ENCODE measurements around the gene GSG1L. TPM values are rescaled to one million over a fixed set of nuclear protein-coding genes. Genes with fewer than 3 reads are reported as not detected.

Gene GSG1L
- total and polyA plus RNA-seq, 5 experiments from 2014 or later: not detected

DNA sequence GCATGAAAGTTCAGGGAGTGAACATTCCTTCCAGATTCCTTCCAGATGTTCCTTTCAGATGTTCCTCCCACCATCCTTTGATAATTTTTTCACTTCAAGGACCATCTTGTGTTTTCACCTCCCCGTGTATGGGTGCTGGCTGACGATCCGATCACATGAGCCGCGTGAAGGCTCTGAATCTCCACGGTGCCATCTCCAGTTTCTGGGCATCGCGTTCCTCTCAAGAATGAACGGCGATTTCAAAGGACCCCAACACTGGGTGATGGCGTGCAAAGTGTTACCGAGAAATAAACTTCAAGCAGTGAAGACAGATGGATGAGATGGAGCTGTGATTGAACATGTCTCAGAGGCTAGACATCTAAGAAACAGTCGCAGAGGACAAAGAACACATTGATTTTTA, 245.3 kb downstream of the GSG1L start:
- POLR2A ChIA-PET: no interaction called here
- no peaks in the 10 kb centered on the region for H3K4me1 Mint-ChIP-seq
- no peak for ATAC-seq
- no peaks in the 10 kb centered on the region for H3K36me3 Mint-ChIP-seq
- no peak for DNase-seq
- H3K9me3 Mint-ChIP-seq: no peaks in the 10 kb centered on the region
- H3K27ac Mint-ChIP-seq: no peak overlapping the region
- H3K4me3 Mint-ChIP-seq: no peak overlapping the region
- H3K27me3 Mint-ChIP-seq: peaks cover 11 to 49% (median 28%) of the 10 kb centered on the region in 5 donors

DNA sequence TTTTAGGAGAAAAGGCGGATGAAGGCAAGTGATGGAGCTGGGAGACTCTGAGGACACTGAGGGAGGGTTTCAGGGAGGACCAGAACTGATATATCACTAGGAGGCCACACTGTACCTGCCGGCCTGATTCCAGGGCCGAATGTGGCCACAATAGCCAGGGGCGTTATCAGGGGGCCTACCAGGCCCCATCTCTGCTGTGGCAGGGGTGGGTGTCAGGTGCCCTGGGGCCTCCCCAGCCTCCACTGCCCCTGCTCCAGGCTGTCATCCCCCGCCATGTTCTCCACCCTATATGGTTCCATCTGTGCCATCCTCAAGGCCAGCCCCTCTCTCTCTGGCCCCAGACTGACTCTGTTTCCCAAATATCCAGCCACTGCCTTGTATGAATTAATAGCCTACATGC, 246.5 kb downstream of the GSG1L start:
- Mint-ChIP-seq H3K36me3 (peaks cover 0 to 4% (median 0%) of the 10 kb centered on the region in 3 donors), H3K27ac (no peak overlapping the region), H3K9me3 (no peaks in the 10 kb centered on the region), H3K27me3 (peaks cover 11 to 56% (median 28%) of the 10 kb centered on the region in 5 donors), H3K4me3 (no peak overlapping the region), H3K4me1 (no peaks in the 10 kb centered on the region)
- DNase-seq (no peak), ATAC-seq (no peak)
- POLR2A ChIA-PET: no interaction called here

DNA sequence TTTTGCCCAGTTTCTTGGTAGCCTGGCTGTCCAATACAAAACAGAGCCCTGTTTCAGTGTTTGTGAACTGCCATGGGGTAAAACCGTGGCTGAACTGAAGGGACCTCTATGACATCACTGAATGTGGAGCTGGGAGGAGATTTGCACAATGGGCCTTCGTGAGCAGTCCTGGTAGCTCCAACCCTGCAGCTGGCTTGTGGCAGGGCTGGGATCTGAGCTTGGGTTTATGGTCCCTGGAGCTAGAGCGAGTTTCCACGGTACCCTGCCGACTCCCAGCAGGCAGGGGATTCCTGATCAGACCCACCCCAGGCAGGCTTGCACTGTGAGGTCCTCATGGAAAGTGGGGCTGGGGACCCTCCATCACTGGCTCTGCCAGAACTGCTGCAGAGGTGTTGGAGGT, 247.0 kb downstream of the GSG1L start:
- Mint-ChIP-seq H3K9me3 (no peaks in the 10 kb centered on the region), H3K27ac (no peak overlapping the region), H3K36me3 (peaks cover 0 to 5% (median 0%) of the 10 kb centered on the region in 3 donors), H3K4me3 (no peak overlapping the region), H3K27me3 (peaks cover 11 to 59% (median 28%) of the 10 kb centered on the region in 5 donors), H3K4me1 (no peaks in the 10 kb centered on the region)
- DNase-seq (peak in 1 of 10 donors; percentile 44), ATAC-seq (no peak)
- POLR2A ChIA-PET: no interaction called here

DNA sequence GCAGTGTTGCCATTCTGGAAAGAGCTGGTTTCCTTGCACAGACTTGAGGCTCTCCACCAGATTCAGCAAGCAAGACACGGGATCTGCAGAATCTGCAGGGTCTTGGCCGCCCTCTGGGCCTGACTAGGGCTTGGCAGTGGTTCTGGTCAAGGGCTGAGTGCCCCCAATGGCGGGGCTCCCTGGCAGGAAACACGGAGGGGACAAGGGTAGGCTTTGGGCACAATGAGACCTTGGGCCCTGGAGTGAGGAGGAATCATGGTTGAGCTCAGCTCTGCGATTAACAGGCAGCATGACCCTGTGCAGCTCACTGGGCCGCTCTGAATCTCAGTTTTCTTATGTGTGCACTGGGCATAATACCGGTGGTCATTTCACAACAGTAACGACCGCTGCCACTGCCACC, 249.9 kb downstream of the GSG1L start:
- Mint-ChIP-seq H3K27me3 (peaks cover 11 to 34% (median 18%) of the 10 kb centered on the region in 5 donors), H3K4me3 (no peak overlapping the region), H3K9me3 (no peaks in the 10 kb centered on the region), H3K4me1 (no peaks in the 10 kb centered on the region), H3K27ac (no peak overlapping the region), H3K36me3 (peaks cover 0 to 5% (median 0%) of the 10 kb centered on the region in 3 donors)
- DNase-seq (peak in 1 of 10 donors; percentile 9), ATAC-seq (no peak)
- POLR2A ChIA-PET: no interaction called here

DNA sequence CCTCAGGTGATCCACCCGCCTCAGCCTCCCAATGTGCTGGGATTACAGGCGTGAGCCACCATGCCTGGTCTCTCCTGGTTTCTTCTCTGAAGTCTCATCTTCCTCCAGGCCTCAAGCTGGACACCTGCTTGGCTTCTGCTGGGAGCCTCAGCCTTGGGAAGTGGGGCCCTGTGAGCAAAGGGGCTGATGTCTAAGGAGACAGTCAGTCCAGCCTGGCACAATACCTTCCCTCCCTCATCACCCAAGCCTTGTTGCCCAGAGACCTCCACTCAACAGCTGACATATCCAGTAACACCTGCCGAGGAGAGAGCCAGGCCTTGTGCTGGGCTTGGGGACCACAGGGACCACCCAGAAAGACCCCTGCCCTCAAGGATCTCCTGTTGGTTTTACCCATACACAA, 251.6 kb downstream of the GSG1L start:
- ATAC-seq: no peak
- POLR2A ChIA-PET: no interaction called here
- Mint-ChIP-seq H3K36me3 (peaks cover 0 to 5% (median 0%) of the 10 kb centered on the region in 3 donors), H3K9me3 (no peaks in the 10 kb centered on the region), H3K27me3 (peaks cover 2 to 19% (median 15%) of the 10 kb centered on the region in 5 donors), H3K27ac (no peak overlapping the region), H3K4me3 (no peak overlapping the region), H3K4me1 (no peaks in the 10 kb centered on the region)
- DNase-seq: peak in 1 of 10 donors; percentile 7

DNA sequence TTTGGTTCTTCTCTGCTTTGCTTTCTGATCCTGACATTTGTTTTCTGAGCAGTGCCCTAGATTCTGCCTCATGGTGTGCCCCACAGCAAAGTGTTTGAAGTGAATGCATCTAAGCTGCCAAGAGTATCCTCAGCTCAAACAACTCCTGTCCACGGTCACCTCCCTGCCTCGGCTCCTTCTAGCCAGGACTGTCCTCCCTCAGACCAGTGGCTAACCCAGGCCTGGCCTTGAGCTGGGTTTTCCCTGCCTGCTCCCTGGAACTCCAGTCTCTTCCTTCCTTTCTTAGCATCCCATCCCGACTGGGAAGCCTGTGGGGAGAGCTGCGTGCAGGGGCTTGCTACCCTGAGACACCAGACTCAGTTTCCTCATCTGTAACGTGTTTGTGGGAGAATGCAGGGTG, 256.5 kb downstream of the GSG1L start:
- DNase-seq (no peak), ATAC-seq (no peak)
- Mint-ChIP-seq H3K36me3 (no peaks in the 10 kb centered on the region), H3K27me3 (peaks cover 16 to 38% (median 26%) of the 10 kb centered on the region in 5 donors), H3K4me1 (peaks cover 3 to 9% (median 6%) of the 10 kb centered on the region in 4 donors), H3K27ac (peak overlapping the region in 1 of 10 donors; percentile 8), H3K9me3 (no peaks in the 10 kb centered on the region), H3K4me3 (no peak overlapping the region)
- POLR2A ChIA-PET: no interaction called here

DNA sequence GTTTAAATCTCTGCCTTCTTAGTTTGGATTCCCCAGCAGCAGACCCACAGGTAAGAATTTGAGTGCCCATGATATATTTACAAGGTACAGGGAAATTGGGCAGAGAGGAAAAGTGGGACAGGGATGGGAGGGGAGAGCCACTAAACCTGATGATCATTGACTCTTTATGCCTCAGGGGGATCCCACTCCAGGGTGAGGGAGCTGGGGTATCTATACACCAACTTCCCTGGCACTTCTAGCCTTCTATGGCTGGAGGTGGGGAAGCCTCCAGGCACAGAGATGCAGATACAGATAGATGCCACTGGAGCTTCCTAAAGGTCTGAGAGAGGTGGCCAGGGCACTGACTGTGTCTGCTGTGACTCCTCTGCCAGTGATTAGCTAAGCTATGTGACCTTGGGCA, 257.1 kb downstream of the GSG1L start:
- no peak for ATAC-seq
- Mint-ChIP-seq H3K4me3 (no peak overlapping the region), H3K27ac (no peak overlapping the region)

DNA sequence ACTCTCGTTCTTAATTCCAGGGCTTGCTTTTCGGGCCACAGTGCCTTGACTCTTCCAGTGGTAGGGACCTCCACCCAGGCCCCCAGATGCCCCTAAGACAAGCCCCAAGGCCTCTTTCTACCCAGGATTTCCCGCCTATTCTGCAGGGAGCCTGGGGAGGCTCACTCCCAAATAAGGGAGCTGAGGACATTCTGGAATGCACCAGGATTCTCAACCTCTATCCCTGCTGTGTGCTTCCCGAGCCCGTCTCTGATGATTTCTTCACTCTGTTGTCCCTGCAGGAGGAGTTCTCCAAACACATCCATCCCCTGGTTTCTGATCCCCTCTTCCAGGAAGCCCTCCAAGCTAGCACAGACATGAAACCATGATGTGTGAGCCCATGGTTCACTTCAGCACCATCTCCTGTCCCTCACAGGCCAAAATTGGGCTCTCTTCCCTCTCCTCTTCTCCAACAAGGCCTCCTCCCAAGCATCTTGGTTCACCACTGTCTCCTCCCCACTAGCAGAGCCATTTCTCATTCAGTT, 257.6 kb downstream of the GSG1L start:
- no peak overlapping the region for H3K4me3 Mint-ChIP-seq
- no peak for ATAC-seq
- no peaks in the 10 kb centered on the region for H3K9me3 Mint-ChIP-seq
- H3K27ac Mint-ChIP-seq: no peak overlapping the region
- peaks cover 16 to 41% (median 27%) of the 10 kb centered on the region in 5 donors for H3K27me3 Mint-ChIP-seq
- H3K4me1 Mint-ChIP-seq: peaks cover 3 to 9% (median 6%) of the 10 kb centered on the region in 4 donors
- POLR2A ChIA-PET: no interaction called here
- no peak for DNase-seq
- H3K36me3 Mint-ChIP-seq: no peaks in the 10 kb centered on the region

More for the DNA sequence above, 257.1 kb downstream of the GSG1L start:
- Mint-ChIP-seq H3K27me3 (peaks cover 16 to 37% (median 26%) of the 10 kb centered on the region in 5 donors), H3K36me3 (no peaks in the 10 kb centered on the region), H3K9me3 (no peaks in the 10 kb centered on the region), H3K4me1 (peaks cover 3 to 9% (median 6%) of the 10 kb centered on the region in 4 donors)
- POLR2A ChIA-PET: no interaction called here
- DNase-seq: no peak

DNA sequence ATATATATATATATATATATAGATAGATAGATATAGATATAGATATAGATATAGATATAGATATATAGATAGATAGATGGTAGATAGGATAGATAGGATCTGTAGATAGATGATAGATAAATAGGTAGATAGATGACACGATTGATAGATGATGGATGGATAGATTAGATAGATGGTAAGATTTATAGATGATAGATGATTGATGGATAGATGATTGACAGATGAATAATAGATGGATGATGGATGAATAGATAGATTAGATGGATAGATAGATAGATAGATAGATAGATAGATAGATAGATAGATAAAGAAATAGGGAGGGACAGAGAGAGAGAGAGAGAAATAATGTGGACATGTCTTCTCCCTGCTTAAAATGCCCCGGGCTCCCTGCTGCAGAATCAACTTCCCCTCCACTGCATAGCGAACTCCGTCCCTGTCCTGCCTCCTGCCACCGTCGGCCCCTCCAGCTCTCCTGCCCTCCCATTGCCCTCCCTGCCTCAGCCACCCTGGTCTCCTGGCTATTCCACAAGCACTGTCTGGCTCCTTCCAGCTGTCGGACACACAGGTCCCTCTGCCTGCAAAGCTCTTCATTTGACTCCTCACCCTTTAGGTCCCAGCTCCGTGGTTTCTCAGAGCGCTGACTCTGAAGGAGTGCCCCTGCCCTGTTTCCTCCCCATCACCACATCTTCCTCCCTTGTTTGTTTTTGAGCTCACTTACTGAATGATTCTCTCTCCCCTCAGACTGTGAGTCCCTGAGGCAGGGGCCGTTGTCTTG, 259.6 kb downstream of the GSG1L start:
- Mint-ChIP-seq H3K36me3 (no peaks in the 10 kb centered on the region), H3K9me3 (no peaks in the 10 kb centered on the region), H3K4me3 (peak overlapping the region in 1 of 10 donors; percentile 49), H3K27ac (peak overlapping the region in 2 of 10 donors; percentile 8 to 25), H3K27me3 (peaks cover 13 to 46% (median 35%) of the 10 kb centered on the region in 5 donors), H3K4me1 (peaks cover 3 to 9% (median 6%) of the 10 kb centered on the region in 4 donors)
- no peak for DNase-seq
- ATAC-seq: no peak
- POLR2A ChIA-PET: no interaction called here

DNA sequence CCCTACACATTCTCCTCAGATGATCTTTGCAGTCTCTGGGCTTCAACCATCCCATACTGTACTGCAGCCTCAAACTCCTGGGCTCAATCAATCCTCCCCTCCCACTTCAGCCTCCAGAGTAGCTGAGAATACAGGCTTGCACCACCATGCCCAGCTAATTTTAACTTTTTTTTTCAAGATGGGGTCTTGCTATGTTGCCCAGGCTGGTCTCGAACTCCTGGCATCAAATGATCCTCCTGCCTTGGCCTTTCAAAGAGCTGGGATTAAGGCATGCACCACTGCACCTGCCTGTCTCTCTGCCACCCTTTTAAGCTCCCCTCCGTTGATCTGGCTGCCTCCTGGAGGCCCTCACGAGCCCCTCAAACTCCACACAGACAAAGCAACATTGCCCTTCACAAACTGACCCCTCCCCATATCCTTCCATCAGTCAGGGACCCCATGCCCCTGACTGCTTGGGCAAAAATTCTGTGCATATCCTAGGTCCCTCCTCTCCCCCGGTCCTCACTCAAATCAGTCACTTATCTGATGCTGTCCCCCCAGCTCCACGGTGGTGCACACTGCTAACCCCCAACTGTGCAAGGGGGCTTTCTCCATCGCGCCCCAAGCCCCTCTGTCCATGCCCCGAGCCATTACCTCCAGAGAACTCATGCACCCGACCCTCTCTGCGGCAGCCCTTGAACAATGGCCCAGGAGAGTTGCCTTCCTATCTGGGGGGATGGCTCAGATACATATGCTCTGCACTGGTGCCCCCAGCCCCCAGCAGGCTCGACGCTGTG, 260.7 kb downstream of the GSG1L start:
- POLR2A ChIA-PET: no interaction called here
- DNase-seq (no peak), ATAC-seq (no peak)
- H3K27me3 Mint-ChIP-seq: peaks cover 13 to 46% (median 37%) of the 10 kb centered on the region in 5 donors
- H3K9me3 Mint-ChIP-seq: peaks cover 0 to 2% (median 0%) of the 10 kb centered on the region in 9 donors
- H3K4me3 Mint-ChIP-seq: no peak overlapping the region
- H3K4me1 Mint-ChIP-seq: peaks cover 3 to 9% (median 6%) of the 10 kb centered on the region in 4 donors
- H3K27ac Mint-ChIP-seq: peak overlapping the region in 1 of 10 donors; percentile 49
- no peaks in the 10 kb centered on the region for H3K36me3 Mint-ChIP-seq

DNA sequence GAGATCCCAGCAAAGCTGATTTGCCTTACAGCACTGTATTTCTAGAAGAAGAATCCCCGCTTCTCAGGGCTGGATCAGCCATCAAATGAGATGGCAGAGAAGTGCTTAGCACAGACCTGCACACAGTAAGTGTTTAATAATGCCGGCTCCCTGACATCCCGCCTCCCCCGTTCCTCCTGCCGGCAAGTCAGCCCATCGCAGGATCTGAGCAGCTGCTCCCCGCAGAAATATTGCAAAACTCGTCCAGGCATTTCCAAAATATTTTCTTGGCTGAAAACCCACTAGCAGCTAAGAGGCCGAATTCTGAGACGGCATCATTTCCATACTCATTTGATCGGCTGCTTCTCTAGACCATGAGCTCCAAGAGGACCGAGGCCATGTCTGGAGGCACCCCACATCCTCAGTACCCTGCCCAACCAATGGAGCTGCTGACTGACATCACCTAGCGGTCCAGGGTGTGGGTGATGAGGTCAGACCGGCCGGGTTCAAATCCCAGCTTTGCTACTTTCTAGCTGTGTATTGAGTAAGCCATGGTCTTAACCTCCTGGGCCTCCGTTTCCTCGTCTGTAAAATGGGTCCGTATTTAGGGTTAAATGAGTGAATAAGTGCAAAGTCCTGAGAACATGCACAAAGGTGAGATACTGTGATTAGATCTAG, 262.1 kb downstream of the GSG1L start:
- DNase-seq (no peak), ATAC-seq (no peak)
- Mint-ChIP-seq H3K4me3 (no peak overlapping the region), H3K27me3 (peaks cover 14 to 45% (median 38%) of the 10 kb centered on the region in 5 donors), H3K36me3 (no peaks in the 10 kb centered on the region), H3K27ac (no peak overlapping the region), H3K9me3 (peaks cover 0 to 3% (median 0%) of the 10 kb centered on the region in 9 donors), H3K4me1 (peaks cover 3 to 9% (median 6%) of the 10 kb centered on the region in 4 donors)
- POLR2A ChIA-PET: no interaction called here

DNA sequence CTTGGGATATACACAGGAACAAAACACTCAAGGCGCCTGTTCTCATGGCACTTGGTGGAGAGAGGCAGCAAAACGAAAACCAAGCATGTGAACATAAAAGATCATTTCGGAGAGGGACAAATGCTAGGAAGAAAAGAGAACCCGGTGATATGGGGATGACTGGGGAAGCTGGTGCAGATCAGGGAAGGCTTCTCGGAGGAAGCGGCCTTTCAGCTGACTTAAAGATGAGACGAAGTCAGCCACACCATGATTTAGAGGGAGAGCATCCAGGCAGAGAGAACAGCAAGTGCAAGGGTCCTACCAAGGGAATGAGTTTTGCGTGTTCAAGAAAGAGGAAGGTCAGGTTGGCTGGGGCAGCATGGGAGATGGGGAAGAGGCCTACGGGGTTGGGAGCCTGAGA, 262.7 kb downstream of the GSG1L start:
- Mint-ChIP-seq H3K9me3 (peaks cover 0 to 3% (median 0%) of the 10 kb centered on the region in 9 donors), H3K27me3 (peaks cover 10 to 44% (median 38%) of the 10 kb centered on the region in 5 donors), H3K27ac (no peak overlapping the region), H3K4me3 (no peak overlapping the region), H3K4me1 (peaks cover 3 to 9% (median 6%) of the 10 kb centered on the region in 4 donors), H3K36me3 (peaks cover 0 to under 1% (median 0%) of the 10 kb centered on the region in 3 donors)
- DNase-seq (no peak), ATAC-seq (no peak)
- POLR2A ChIA-PET: no interaction called here
